GM19240 (cell line): Measurements from ENCODE around the gene CBARP.
"Not testable (repeated sequence)": the region's sequence is repeated elsewhere in the genome, so short reads cannot be mapped to it uniquely, and the experiment has no call there.

Source experiments
- DNase-seq: peaks from one replicate; pipeline ENCODE4 v3.0.0; 2011; ENCODE audit warnings: low spot score; ENCODE audit not compliant: insufficient read length

CBARP gene

GRCh38 chr19:1213391-1214286, 24.2 kb downstream of the CBARP start:
- DNase-seq = no peak

GRCh38 chr19:1211494-1212234, 26.1 kb downstream of the CBARP start:
- no peak for DNase-seq

DNA sequence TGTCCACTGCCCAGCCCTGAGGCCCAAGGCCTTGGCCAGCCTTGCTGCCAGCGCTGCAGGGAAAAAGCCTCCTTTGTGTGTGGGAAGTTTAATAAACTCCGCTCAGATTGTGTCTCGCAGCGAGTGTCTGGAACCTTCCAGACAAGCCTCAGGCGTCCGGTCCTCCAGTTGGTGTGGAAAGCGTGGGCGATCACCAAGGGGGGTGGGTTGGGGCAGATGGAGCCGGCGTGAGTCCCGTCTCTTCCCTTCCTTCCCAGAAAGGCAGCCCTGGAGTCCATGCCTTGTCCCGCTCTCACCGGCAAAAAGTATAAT, 27.6 kb downstream of the CBARP start:
- DNase-seq = no peak

DNA sequence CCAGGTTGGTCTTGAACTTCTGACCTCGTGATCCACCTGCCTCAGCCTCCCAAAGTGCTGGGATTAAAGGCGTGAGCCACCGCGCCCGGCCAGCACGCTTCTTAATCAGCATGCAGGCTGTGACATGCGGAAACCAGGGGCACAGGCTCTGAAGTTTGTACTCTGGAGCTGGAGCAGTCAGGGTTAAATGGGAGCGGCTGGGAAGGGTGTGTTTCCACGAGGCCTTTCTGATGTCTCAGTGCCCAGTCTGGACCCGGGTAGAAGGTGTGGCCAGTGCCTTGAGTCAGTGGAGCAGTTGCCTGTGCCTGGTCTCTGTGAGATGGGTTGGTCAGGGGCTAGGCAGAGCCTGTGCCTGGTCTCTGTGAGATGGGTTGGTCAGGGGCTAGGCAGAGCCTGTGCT, 29.0 kb downstream of the CBARP start:
- DNase-seq = not testable (repeated sequence)

GRCh38 chr19:1206864-1207450, 30.8 kb downstream of the CBARP start:
- no peak for DNase-seq

DNA sequence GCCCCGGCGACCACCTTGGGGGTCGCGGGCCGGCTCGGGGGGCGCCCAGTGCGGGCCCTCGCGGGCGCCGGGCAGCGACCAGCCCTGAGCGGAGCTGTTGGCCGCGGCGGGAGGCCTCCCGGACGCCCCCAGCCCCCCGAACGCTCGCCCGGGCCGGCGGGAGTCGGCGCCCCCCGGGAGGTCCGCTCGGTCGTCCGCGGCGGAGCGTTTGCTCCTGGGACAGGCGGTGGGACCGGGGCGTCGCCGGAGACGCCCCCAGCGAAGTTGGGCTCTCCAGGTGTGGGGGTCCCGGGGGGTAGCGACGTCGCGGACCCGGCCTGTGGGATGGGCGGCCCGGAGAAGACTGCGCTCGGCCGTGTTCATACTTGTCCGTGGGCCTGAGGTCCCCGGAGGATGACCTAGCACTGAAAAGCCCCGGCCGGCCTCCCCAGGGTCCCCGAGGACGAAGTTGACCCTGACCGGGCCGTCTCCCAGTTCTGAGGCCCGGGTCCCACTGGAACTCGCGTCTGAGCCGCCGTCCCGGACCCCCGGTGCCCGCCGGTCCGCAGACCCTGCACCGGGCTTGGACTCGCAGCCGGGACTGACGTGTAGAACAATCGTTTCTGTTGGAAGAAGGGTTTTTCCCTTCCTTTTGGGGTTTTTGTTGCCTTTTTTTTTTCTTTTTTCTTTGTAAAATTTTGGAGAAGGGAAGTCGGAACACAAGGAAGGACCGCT, 31.5 kb downstream of the CBARP start:
- DNase-seq = no peak

DNA sequence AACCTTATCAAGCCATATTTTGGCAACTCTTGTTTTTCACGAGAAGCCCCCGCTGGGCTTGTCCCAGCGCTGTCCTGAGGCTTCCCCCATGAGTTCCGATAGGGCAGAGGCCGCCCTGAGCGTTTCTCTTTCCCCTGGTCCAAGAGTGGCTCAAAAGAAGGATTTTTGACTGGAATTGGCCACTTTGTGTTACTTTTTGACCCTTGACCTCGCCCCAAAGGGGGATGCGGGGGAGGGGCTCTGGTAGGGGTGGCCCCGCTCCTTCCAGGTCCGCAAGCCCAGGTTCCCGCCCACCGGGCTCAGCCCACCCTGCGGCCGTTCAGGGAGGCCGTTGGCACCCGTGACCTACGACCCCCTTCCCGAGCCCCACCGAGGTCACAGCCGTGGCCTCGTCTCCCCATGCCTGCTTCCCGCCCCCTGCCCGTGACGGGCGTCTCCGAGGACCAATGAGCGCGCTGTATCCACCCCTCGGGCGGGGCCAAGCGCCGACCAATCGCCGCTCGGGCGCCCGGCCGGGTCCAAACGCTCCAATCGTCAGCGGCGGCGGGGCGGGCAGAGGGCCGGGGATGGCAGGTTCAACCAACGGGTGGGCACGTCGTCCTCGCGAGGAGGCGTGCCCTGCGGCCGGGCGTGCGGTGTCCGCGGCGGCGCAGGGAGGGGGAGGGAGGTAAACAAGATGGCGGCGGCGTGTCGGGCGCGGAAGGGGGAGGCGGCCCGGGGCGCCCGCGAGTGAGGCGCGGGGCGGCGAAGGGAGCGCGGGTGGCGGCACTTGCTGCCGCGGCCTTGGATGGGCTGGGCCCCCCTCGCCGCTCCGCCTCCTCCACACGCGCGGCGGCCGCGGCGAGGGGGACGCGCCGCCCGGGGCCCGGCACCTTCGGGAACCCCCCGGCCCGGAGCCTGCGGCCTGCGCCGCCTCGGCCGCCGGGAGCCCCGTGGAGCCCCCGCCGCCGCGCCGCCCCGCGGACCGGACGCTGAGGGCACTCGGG, 32.4 kb downstream of the CBARP start, which contains the start of gene STK11:
STK11 (plus strand) TSS at position 665 of the 986 bp plus-strand sequence. CDS start 1,136 bp downstream, outside the sequence.
- peak; percentile 99 for DNase-seq

GRCh38 chr19:1200614-1201013, 37.2 kb downstream of the CBARP start:
- not testable (repeated sequence) for DNase-seq

DNA sequence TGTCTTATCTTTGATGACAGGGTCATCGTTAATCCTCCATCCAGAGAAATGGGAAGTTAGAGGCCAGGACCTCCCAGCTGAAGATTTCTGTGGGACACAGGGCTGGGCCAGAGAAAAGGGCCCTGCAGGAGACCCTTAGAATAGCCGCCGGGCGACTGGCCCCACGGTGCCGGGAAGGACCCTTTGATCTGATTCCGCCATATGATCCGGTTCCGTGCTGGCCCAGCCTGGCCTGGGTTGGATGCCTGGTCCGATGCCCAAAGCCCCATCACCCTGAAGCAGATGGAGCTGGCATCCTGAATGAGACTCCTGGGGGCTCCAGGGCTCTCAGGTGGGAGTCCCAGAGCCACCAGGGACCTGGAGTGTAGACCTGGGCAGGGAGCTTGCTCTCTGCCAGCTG, 38.3 kb downstream of the CBARP start:
- no peak for DNase-seq

GRCh38 chr19:1189419-1189818, 48.4 kb downstream of the CBARP start:
- no peak for DNase-seq

- DNase-seq = no peak
Measured at GRCh38 chr19:1183543-1184172, 54.1 kb downstream of the CBARP start.

DNA sequence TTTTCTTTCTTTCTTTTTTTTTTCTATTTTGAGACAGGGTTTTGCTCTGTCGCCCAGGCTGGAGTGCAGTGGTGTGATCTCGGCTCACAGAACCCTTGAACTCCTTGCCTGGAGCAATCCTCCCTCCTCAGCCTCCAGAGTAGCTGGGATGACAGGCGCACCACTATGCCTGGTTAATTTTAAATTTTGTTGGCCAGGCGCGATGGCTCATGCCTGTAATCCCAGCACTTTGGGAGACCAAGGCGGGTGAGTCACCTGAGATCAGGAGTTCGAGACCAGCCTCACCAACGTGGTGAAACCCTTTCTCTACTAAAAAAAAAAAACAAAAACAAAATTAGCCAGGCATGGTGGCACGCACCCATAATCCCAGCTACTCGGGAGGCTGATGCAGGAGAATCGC, 55.1 kb downstream of the CBARP start:
- no peak for DNase-seq

GRCh38 chr19:1182068-1182467, 55.7 kb downstream of the CBARP start:
- no peak for DNase-seq

DNA sequence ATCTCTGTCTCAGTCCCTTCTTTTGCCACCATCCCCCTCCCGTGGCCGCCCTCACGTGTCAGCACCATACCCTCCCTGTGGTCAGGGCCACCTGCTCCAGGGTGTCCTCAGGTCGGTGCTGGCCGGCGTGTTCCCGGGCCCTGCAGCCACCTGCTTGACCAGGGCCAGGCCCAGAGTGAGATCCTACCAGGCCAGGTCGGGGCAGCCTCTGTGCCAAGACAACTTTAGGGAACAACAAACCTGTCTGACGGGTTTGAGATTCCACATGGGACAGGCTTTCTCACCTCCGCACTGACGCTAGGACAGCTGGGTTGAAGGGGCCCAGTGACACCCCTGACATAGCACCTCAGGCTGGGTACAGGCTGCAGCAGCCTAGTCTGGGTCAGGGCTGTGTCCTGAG, 56.2 kb downstream of the CBARP start:
- no peak for DNase-seq
